ENCODE data around the gene IFT172.

DNA sequence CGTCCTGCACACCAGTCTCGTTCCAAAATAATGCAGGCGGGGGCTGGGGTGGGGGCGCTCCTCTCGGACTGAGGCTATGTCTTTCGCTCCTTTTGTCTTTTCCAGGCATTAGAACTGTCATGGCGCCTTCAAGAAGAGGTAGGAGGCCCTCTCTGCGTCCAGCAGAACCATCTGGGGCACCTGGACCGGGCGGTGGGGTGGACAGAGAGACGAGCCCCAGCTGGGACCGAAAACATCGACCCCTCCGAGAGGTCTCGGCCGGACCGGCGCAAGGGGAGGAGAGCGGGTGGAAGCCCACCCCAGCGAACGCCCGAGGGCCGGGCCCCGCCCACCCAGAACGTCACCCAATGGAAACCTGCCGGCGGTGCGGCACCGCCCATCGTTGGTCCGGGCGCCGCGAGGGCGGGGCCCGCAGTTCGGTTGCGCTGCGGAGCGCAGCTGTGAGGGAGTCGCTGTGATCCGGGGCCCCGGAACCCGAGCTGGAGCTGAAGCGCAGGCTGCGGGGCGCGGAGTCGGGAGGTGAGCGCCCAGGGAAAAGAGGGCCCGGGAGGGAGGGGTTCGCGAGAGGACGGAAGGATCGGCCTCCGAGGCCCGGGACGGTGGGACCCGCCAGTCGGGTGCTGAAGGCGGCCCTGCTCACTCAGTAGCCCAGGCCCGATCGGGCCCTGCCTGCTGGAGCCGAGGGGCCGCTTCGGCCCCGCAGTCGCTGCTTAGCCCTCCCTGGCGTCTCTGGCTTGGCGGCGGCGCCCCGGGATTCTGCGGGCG is 61.1 kb downstream of the IFT172 start, which contains the start of gene NRBP1:
- TF ChIP-seq, protein P1, sequence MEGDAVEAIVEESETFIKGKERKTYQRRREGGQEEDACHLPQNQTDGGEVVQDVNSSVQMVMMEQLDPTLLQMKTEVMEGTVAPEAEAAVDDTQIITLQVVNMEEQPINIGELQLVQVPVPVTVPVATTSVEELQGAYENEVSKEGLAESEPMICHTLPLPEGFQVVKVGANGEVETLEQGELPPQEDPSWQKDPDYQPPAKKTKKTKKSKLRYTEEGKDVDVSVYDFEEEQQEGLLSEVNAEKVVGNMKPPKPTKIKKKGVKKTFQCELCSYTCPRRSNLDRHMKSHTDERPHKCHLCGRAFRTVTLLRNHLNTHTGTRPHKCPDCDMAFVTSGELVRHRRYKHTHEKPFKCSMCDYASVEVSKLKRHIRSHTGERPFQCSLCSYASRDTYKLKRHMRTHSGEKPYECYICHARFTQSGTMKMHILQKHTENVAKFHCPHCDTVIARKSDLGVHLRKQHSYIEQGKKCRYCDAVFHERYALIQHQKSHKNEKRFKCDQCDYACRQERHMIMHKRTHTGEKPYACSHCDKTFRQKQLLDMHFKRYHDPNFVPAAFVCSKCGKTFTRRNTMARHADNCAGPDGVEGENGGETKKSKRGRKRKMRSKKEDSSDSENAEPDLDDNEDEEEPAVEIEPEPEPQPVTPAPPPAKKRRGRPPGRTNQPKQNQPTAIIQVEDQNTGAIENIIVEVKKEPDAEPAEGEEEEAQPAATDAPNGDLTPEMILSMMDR (IDR thresholded peaks at IDR 0.05) = peak in 1 of 6 experiments; percentile 7
- peak in 3 of 4 donors; percentile 74 to 96 (median 92) for TF ChIP-seq POLR2A (IDR thresholded peaks at IDR 0.05)
